Measurements from ENCODE around the gene PDRG1.

PDRG1 gene

DNA sequence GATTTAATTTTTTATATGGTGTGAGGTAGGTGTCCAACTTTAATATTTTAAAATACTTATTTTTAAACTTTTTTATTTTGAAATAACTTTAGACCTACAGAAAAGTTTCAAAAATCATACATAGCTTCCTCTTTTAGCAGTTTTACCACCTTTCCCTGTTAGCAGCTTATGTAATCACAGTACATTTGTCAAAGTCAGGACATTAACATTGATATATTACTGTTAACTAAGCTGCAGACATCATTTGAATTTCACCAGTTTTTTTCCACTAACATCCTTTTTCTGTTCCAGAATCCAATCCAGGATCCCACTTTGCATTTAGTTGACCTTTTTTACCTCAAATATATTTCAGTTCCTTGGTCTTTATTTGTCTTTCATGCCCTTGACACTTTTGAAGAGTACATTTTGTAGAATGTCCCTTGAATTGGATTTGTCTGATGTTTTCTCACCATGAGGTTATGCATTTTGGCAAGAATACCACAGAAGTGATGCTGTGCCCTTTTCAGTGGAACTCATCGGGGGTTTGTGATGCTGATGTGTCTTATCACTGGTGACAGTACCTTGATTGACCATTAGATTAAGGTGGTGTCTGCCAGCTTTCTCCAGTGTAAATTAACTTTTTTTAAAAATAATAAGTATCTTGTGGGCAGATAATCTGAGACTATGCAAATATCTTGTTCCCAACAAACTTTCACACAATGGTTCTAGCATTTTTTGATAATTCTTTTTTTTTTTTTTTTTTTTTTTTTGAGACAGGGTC is 48.0 kb downstream of the PDRG1 start:
- peak; percentile 39 for DNase-seq

GRCh38 chr20:31901615-31902014 is 50.2 kb downstream of the PDRG1 start:
- DNase-seq: no peak

GRCh38 chr20:31897541-31897940 is 54.3 kb downstream of the PDRG1 start:
- DNase-seq: no peak

- DNase-seq: no peak
These were observed 55.8 kb downstream of the PDRG1 start for GRCh38 chr20:31896049-31896448.

DNA sequence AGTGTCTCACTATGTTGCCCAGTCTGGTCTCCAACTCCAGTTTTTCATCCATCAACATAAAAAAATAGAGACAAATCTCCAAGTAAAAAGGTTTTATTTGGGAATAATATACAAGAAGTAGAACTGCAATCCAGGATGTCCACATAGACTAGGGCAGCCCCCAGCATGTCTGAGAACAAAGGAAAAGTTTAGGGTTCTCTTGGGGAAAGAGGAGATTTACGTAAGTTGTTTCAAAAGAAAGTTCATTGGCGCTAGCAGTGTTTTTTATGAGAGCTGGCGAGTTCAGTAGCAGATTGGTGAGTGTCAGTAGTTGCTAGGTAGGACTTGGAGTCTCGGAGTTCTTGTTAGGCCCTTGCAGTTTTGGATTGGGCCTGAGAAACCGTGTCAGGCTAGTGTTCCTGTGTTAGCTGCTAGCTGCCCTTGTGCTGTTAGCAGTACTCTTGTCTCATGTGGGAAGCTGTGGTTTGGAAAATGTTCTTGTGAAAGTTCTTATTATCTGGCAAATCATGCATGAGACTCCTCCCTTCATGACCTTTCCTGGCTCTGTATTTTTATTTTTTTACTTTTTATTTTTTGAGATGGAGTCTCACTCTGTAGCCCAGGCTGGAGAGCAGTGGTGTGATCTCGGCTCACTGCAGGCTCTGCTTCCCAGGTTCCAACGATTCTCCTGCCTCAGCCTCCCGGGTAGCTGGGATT is 56.7 kb downstream of the PDRG1 start:
- peak; percentile 94 for DNase-seq
